OCI-LY7 (cell line): ENCODE results near the gene ADCY1. TPM values are rescaled to one million over a fixed set of nuclear protein-coding genes. Genes with fewer than 3 reads are reported as not detected.

Source experiments
- BruUV-seq: library from RNA; stranded (reverse); fragments of 400-500 nt; replicated peaks from 2 replicates; lab custom pipeline; 2021; lab: Mats Ljungman, UMichigan
- CTCF ChIA-PET: fragments of 300-600 bp; sonication (Branson Sonifier 250); formaldehyde crosslinking; loops from one replicate; lab custom pipeline; 2022; ENCODE audit warnings: antibody characterized with exemption; ENCODE audit not compliant: unreplicated experiment; lab: Charles Lee
- POLR2A ChIA-PET: fragments of 300-600 bp; sonication (Branson Sonifier 250); formaldehyde crosslinking; loops from one replicate; lab custom pipeline; 2022; ENCODE audit warnings: antibody characterized with exemption; lab: Charles Lee
- DNase-seq: peaks from one replicate; pipeline ENCODE4 v3.0.0-alpha.2; 2015; ENCODE audit warnings: low spot score
- H2AFZ ChIP-seq: fragments of 200-600 bp; sonication (generic), shearing (Covaris generic); 2 replicates; pipeline ENCODE4 v1.6.1; 2014; ENCODE audit warnings: mild to moderate bottlenecking, antibody characterized with exemption, low read length, moderate library complexity
- H3K27ac ChIP-seq: fragments of 200-600 bp; sonication (generic); 2 replicates; pipeline ENCODE4 v1.5.1; 2014; ENCODE audit warnings: mixed run types, low read depth, mild to moderate bottlenecking, moderate library complexity, low read length, inconsistent platforms; ENCODE audit not compliant: poor library complexity, severe bottlenecking
- H3K36me3 ChIP-seq: fragments of 200-600 bp; sonication (generic); 2 replicates; pipeline ENCODE4 v1.6.1; 2014; ENCODE audit warnings: mild to moderate bottlenecking, antibody characterized with exemption, low read length, moderate library complexity, mixed read lengths; ENCODE audit not compliant: insufficient read depth
- H3K4me1 ChIP-seq: fragments of 200-600 bp; sonication (generic); 2 replicates; pipeline ENCODE4 v1.5.1; 2014; ENCODE audit warnings: mild to moderate bottlenecking, low read length; ENCODE audit not compliant: insufficient read depth, poor library complexity, severe bottlenecking
- H3K4me2 ChIP-seq: fragments of 200-600 bp; sonication (generic); 2 replicates; pipeline ENCODE4 v1.6.1; 2014; ENCODE audit warnings: mild to moderate bottlenecking, low read length
- H3K4me3 ChIP-seq: fragments of 200-600 bp; sonication (generic); 2 replicates; pipeline ENCODE4 v1.5.1; 2014; ENCODE audit warnings: mild to moderate bottlenecking, low read depth, low read length; ENCODE audit not compliant: poor library complexity, severe bottlenecking
- H3K79me2 ChIP-seq: fragments of 200-600 bp; sonication (generic); 2 replicates; pipeline ENCODE4 v1.6.1; 2016; ENCODE audit warnings: low read depth, mild to moderate bottlenecking, low read length, moderate library complexity, mixed read lengths; ENCODE audit not compliant: insufficient read depth
- H3K9me2 ChIP-seq: fragments of 200-600 bp; sonication (generic); 2 replicates; pipeline ENCODE4 v1.6.1; 2016; ENCODE audit warnings: mild to moderate bottlenecking, low read length, mixed read lengths; ENCODE audit not compliant: insufficient read depth
- H3K9me3 ChIP-seq: fragments of 200-600 bp; sonication (generic); 2 replicates; pipeline ENCODE4 v1.6.1; 2014; ENCODE audit warnings: mild to moderate bottlenecking, mixed run types, low read length, mixed read lengths
- H4K20me1 ChIP-seq: fragments of 200-600 bp; sonication (generic); 2 replicates; pipeline ENCODE4 v1.6.1; 2014; ENCODE audit warnings: mild to moderate bottlenecking, antibody characterized with exemption, low read length, moderate library complexity, mixed read lengths; ENCODE audit not compliant: insufficient read depth
- CTCF ChIP-seq: fragments of 200-600 bp; sonication (generic); conservative IDR thresholded peaks from 2 replicates; pipeline ENCODE4 v1.5.1; 2014; ENCODE audit warnings: mild to moderate bottlenecking, antibody characterized with exemption, low read length, moderate library complexity, mixed read lengths
- EZH2phosphoT487 ChIP-seq: fragments of 200-600 bp; sonication (generic); IDR thresholded peaks from 2 replicates; pipeline ENCODE4 v1.6.1; 2018; ENCODE audit warnings: low read depth, borderline replicate concordance, mild to moderate bottlenecking, mixed run types, antibody characterized with exemption, low read length, moderate library complexity, mixed read lengths
- intact Hi-C: fragments of 100-400 bp; cut with micrococcal nuclease; formaldehyde crosslinking; loops from one replicate; pipeline ENCODE4 v1.10.0; 2022; ENCODE audit not compliant: unreplicated experiment
- total RNA-seq, 2 experiments: library from RNA; depleted of rRNA in 1 of 2; stranded (reverse); fragments of >200 nt in 1 of 2; shearing (Covaris generic) in 1 of 2; gene quantifications; 2 replicates each; pipeline ENCODE4 v1.2.3, GENCODE V29; 2014 to 2022

The ADCY1 gene
- total RNA-seq, 2 experiments from 2014 or later, result 0.13 TPM; not detected in 1

GRCh38 chr7:45685619-45686240 lies 111.6 kb downstream of the ADCY1 start:
- no peak for DNase-seq
- no peak overlapping the region for H2AFZ ChIP-seq
- CTCF ChIA-PET, result no interaction called here
- TF ChIP-seq CTCF (no peak), EZH2phosphoT487 (no peak)
- no peaks in the 10 kb centered on the region for H3K4me1 ChIP-seq
- POLR2A ChIA-PET, result no interaction called here
- no TSS peak for BruUV-seq
- intact Hi-C loops, result no loop called here
- no peak overlapping the region for H3K4me3 ChIP-seq
- no peak overlapping the region for H3K27ac ChIP-seq
- no peak overlapping the region for H3K4me2 ChIP-seq
- H3K9me3 ChIP-seq, result no peaks in the 10 kb centered on the region
- H3K79me2 ChIP-seq, result no peaks in the 10 kb centered on the region
- H3K9me2 ChIP-seq, result no peaks in the 10 kb centered on the region
- no peaks in the 10 kb centered on the region for H4K20me1 ChIP-seq
- no peaks in the 10 kb centered on the region for H3K36me3 ChIP-seq

GRCh38 chr7:45686441-45687184 lies 112.4 kb downstream of the ADCY1 start:
- no peaks in the 10 kb centered on the region for H3K36me3 ChIP-seq
- H3K4me3 ChIP-seq, result no peak overlapping the region
- no peaks in the 10 kb centered on the region for H3K4me1 ChIP-seq
- H3K79me2 ChIP-seq, result no peaks in the 10 kb centered on the region
- no peak overlapping the region for H3K4me2 ChIP-seq
- no peak overlapping the region for H2AFZ ChIP-seq
- no peaks in the 10 kb centered on the region for H4K20me1 ChIP-seq
- no peaks in the 10 kb centered on the region for H3K9me2 ChIP-seq
- intact Hi-C loops, result no loop called here
- no peaks in the 10 kb centered on the region for H3K9me3 ChIP-seq
- ChIA-PET POLR2A (no interaction called here), CTCF (no interaction called here)
- H3K27ac ChIP-seq, result no peak overlapping the region
- no TSS peak for BruUV-seq
- no peak for TF ChIP-seq CTCF
- TF ChIP-seq EZH2phosphoT487, result no peak
- no peak for DNase-seq

GRCh38 chr7:45687185-45687560 lies 113.0 kb downstream of the ADCY1 start:
- no peaks in the 10 kb centered on the region for H3K79me2 ChIP-seq
- no peak overlapping the region for H3K4me2 ChIP-seq
- no TSS peak for BruUV-seq
- ChIA-PET CTCF (no interaction called here), POLR2A (no interaction called here)
- H3K27ac ChIP-seq, result no peak overlapping the region
- H3K4me3 ChIP-seq, result no peak overlapping the region
- DNase-seq, result no peak
- intact Hi-C loops, result no loop called here
- H3K4me1 ChIP-seq, result no peaks in the 10 kb centered on the region
- no peak overlapping the region for H2AFZ ChIP-seq
- no peaks in the 10 kb centered on the region for H4K20me1 ChIP-seq
- H3K9me2 ChIP-seq, result no peaks in the 10 kb centered on the region
- H3K36me3 ChIP-seq, result no peaks in the 10 kb centered on the region
- TF ChIP-seq CTCF (no peak), EZH2phosphoT487 (no peak)
- no peaks in the 10 kb centered on the region for H3K9me3 ChIP-seq
